IMR-90 (cell line): ENCODE measurements around the gene SMYD1. TPM values are rescaled to one million over a fixed set of nuclear protein-coding genes. Genes with fewer than 3 reads are reported as not detected.
A peak's percentile ranks its signal among the peaks of the same experiment; 100 is the strongest.

ENCODE experiments used
- ATAC-seq: fragments of 200-7000 bp; cut with Tn5 transposase; 2 replicates; pipeline ENCODE4 v1.9.1; 2020; ENCODE audit warnings: low read depth, mild to moderate bottlenecking, moderate library complexity
- BruUV-seq: library from RNA; stranded (reverse); fragments of 400-500 nt; replicated peaks from 2 replicates; lab custom pipeline; 2021; lab: Mats Ljungman, UMichigan
- CTCF ChIA-PET: fragments of 300-600 bp; formaldehyde crosslinking; extraction: SDS; loops from one replicate; lab custom pipeline; 2021; ENCODE audit warnings: antibody characterized with exemption; lab: Yijun Ruan, JAX
- POLR2A ChIA-PET: fragments of 300-600 bp; sonication (Branson Sonifier 250); formaldehyde crosslinking; loops from one replicate; lab custom pipeline; 2022; ENCODE audit warnings: antibody characterized with exemption; ENCODE audit not compliant: unreplicated experiment; lab: Charles Lee
- DNase-seq: peaks from one replicate; pipeline ENCODE4 v3.0.0; 2013
- H2AFZ ChIP-seq: replicated peaks from 2 replicates; pipeline ENCODE3; 2013; ENCODE audit warnings: low read length, mild to moderate bottlenecking; ENCODE audit not compliant: poor library complexity
- H2AK5ac ChIP-seq: 2 replicates; pipeline ENCODE4 v1.6.1; 2013; ENCODE audit warnings: low read depth, low read length, inconsistent platforms
- H2AK9ac ChIP-seq: replicated peaks from 2 replicates; pipeline ENCODE3; 2013; ENCODE audit warnings: mild to moderate bottlenecking, low read depth, low read length, moderate library complexity; ENCODE audit not compliant: poor library complexity
- H2BK120ac ChIP-seq: 2 replicates; pipeline ENCODE4 v1.6.1; 2013; ENCODE audit warnings: low read depth, low read length, inconsistent platforms
- H2BK15ac ChIP-seq: 3 replicates; pipeline ENCODE4 v1.6.1; 2013; ENCODE audit warnings: low read depth, low read length, inconsistent platforms
- H2BK20ac ChIP-seq: 2 replicates; pipeline ENCODE4 v1.6.1; 2013; ENCODE audit warnings: low read depth, mild to moderate bottlenecking, inconsistent platforms, low read length, moderate library complexity
- H2BK5ac ChIP-seq: 2 replicates; pipeline ENCODE4 v1.6.1; 2013; ENCODE audit warnings: mild to moderate bottlenecking, low read depth, low read length, inconsistent platforms; ENCODE audit not compliant: poor library complexity, severe bottlenecking
- H3K14ac ChIP-seq: replicated peaks from 2 replicates; pipeline ENCODE4 v1.6.1; 2013; ENCODE audit warnings: low read depth, low read length, inconsistent platforms
- H3K18ac ChIP-seq: 2 replicates; pipeline ENCODE4 v1.6.1; 2013; ENCODE audit warnings: low read depth, low read length, control low read depth
- H3K23ac ChIP-seq: 2 replicates; pipeline ENCODE4 v1.6.1; 2013; ENCODE audit warnings: low read depth, low read length, inconsistent platforms
- H3K27ac ChIP-seq: 2 replicates; pipeline ENCODE4 v1.5.1; 2013; ENCODE audit warnings: mild to moderate bottlenecking, control low read depth, low read length; ENCODE audit not compliant: insufficient read depth
- H3K27me3 ChIP-seq: 2 replicates; pipeline ENCODE4 v1.6.1; 2013; ENCODE audit warnings: low read length; ENCODE audit not compliant: control insufficient read depth, insufficient read depth
- H3K36me3 ChIP-seq: 2 replicates; pipeline ENCODE4 v1.6.1; 2013; ENCODE audit warnings: low read length, mixed read lengths; ENCODE audit not compliant: control insufficient read depth, insufficient read depth
- H3K4ac ChIP-seq: 2 replicates; pipeline ENCODE4 v1.6.1; 2013; ENCODE audit warnings: low read depth, low read length, inconsistent platforms
- H3K4me1 ChIP-seq: 2 replicates; pipeline ENCODE4 v1.6.1; 2013; ENCODE audit warnings: low read length, mixed read lengths; ENCODE audit not compliant: control insufficient read depth, insufficient read depth
- H3K4me2 ChIP-seq: 2 replicates; pipeline ENCODE4 v1.6.1; 2013; ENCODE audit warnings: low read depth, mild to moderate bottlenecking, control low read depth, low read length, moderate library complexity
- H3K4me3 ChIP-seq: 2 replicates; pipeline ENCODE4 v1.5.1; 2013; ENCODE audit warnings: low read depth, mild to moderate bottlenecking, control low read depth, low read length, moderate library complexity; ENCODE audit not compliant: insufficient read depth
- H3K56ac ChIP-seq: 2 replicates; pipeline ENCODE4 v1.6.1; 2013; ENCODE audit warnings: low read length, inconsistent platforms; ENCODE audit not compliant: insufficient read depth; ENCODE audit errors: extremely low read depth
- H3K79me1 ChIP-seq, 2 experiments: 2 replicates each; pipeline ENCODE4 v1.6.1; 2013; ENCODE audit warnings: low read length in 2 of 2, inconsistent platforms in 1 of 2, low read depth in 1 of 2
- H3K9ac ChIP-seq: 2 replicates; pipeline ENCODE4 v1.6.1; 2013; ENCODE audit warnings: low read depth, low read length, control low read depth
- H3K9me1 ChIP-seq: 2 replicates; pipeline ENCODE4 v1.6.1; 2013; ENCODE audit warnings: low read length, inconsistent platforms; ENCODE audit not compliant: insufficient read depth
- H3K9me3 ChIP-seq: 2 replicates; pipeline ENCODE4 v1.6.1; 2013; ENCODE audit warnings: low read length; ENCODE audit not compliant: control insufficient read depth, insufficient read depth
- H4K20me1 ChIP-seq: 2 replicates; pipeline ENCODE4 v1.6.1; 2013; ENCODE audit warnings: low read length, inconsistent platforms; ENCODE audit not compliant: insufficient read depth
- H4K5ac ChIP-seq: 2 replicates; pipeline ENCODE4 v1.6.1; 2013; ENCODE audit warnings: mild to moderate bottlenecking, low read depth, low read length, control low read depth
- H4K8ac ChIP-seq, 2 experiments: 2 replicates each; pipeline ENCODE4 v1.6.1; 2013; ENCODE audit warnings: low read depth in 2 of 2, low read length in 2 of 2, control low read depth in 1 of 2, inconsistent platforms in 1 of 2
- H4K91ac ChIP-seq: 2 replicates; pipeline ENCODE4 v1.6.1; 2013; ENCODE audit warnings: low read depth, low read length, inconsistent platforms; ENCODE audit not compliant: insufficient read depth
- CEBPB ChIP-seq: IDR thresholded peaks from 2 replicates; pipeline ENCODE4 v1.6.1; 2012; ENCODE audit warnings: low read depth, low read length, improper control_type of control experiment
- CHD1 ChIP-seq: IDR thresholded peaks from 2 replicates; pipeline ENCODE4 v1.6.1; 2012; ENCODE audit warnings: low read depth, low read length, improper control_type of control experiment
- CTCF ChIP-seq: conservative IDR thresholded peaks from 2 replicates; pipeline ENCODE4 v1.5.1; 2012; ENCODE audit warnings: mild to moderate bottlenecking, low read depth, low read length, improper control_type of control experiment
- FOS ChIP-seq: fragments of 150-350 bp; IDR thresholded peaks from 2 replicates; pipeline ENCODE4 v1.6.1; 2016; ENCODE audit warnings: low read depth, low read length
- MAFK ChIP-seq: IDR thresholded peaks from 2 replicates; pipeline ENCODE4 v1.6.1; 2012; ENCODE audit warnings: low read depth, low read length, improper control_type of control experiment
- MXI1 ChIP-seq: IDR thresholded peaks from 2 replicates; pipeline ENCODE4 v1.6.1; 2012; ENCODE audit warnings: low read depth, mild to moderate bottlenecking, low read length, moderate library complexity, borderline replicate concordance
- NFE2L2 ChIP-seq: fragments of 150-350 bp; IDR thresholded peaks from 2 replicates; pipeline ENCODE4 v1.6.1; 2016; ENCODE audit warnings: low read depth, mild to moderate bottlenecking, low read length
- POLR2A ChIP-seq: IDR thresholded peaks from 2 replicates; pipeline ENCODE4 v1.6.1; 2012; ENCODE audit warnings: mild to moderate bottlenecking, low read depth, low read length
- RCOR1 ChIP-seq: IDR thresholded peaks from 2 replicates; pipeline ENCODE4 v1.6.1; 2012; ENCODE audit warnings: mild to moderate bottlenecking, low read length, improper control_type of control experiment; ENCODE audit not compliant: insufficient replicate concordance
- SMC3 ChIP-seq: fragments of 150-350 bp; IDR thresholded peaks from 2 replicates; pipeline ENCODE4 v1.6.1; 2016; ENCODE audit warnings: low read depth, mild to moderate bottlenecking, antibody characterized with exemption, low read length, moderate library complexity
- WGBS, 2 experiments: methylation state at CpG; one replicate each; pipeline versions ENCODE4 v1.1.5 to v1.1.7; 2013; ENCODE audit warnings: missing lambda C conversion rate in 2 of 2; ENCODE audit not compliant: insufficient read length in 1 of 2; ENCODE audit errors: extremely low coverage in 2 of 2; 5-methylcytosine and 5-hydroxymethylcytosine counted together
- dilution Hi-C: fragments of 300-500 bp; cut with HindIII; formaldehyde crosslinking; loops from one replicate; pipeline ENCODE4 v1.14.3; 2018; ENCODE audit warnings: low sequenced_read_pairs; ENCODE audit not compliant: unreplicated experiment
- in situ Hi-C: fragments of 300-500 bp; cut with MboI; formaldehyde crosslinking; loops from 3 replicates; pipeline ENCODE4 v1.14.3; 2019; ENCODE audit warnings: low sequenced_read_pairs, inconsistent platforms, mixed read lengths
- intact Hi-C: fragments of 100-400 bp; cut with micrococcal nuclease; formaldehyde crosslinking; loops from 2 replicates; pipeline ENCODE4 v1.10.0; 2022
- polyA plus RNA-seq, 3 experiments: library from polyadenylated mRNA; depleted of rRNA; stranded (reverse); fragments of >200 nt; gene quantifications; 2 replicates each; pipeline ENCODE4 v1.2.3, GENCODE V29; 2012; ENCODE audit warnings: low replicate concordance in 1 of 3
- total RNA-seq: library from RNA; depleted of rRNA; stranded (reverse); fragments of >200 nt; gene quantifications from 2 replicates; pipeline ENCODE4 v1.2.3, GENCODE V29; 2012

The SMYD1 gene
- total and polyA plus RNA-seq, 2 of the 4 experiments (the other 2 are of a cell fraction): not detected

- Histone ChIP-seq H4K8ac (peak overlapping the region in 1 of 2 experiments; percentile 57; a peak in 2 of 4 replicates), H4K91ac (peak overlapping the region; percentile 47), H3K4me2 (peak overlapping the region; percentile 43; the same call in 1 of the 2 replicates), H2BK120ac (peak overlapping the region; percentile 72; the same call in 1 of the 2 replicates), H3K14ac (peak overlapping the region; percentile 55), H3K23ac (peak overlapping the region; percentile 53; the same call in 1 of the 2 replicates), H4K20me1 (peaks cover 4% of the 10 kb centered on the region; the same call in 1 of the 2 replicates), H3K79me1 (peaks cover 31 to 37% of the 10 kb centered on the region in 2 experiments), H3K9me1 (0 out of 2 replicates have a peak, but pooled peaks cover 2% of the 10 kb centered on the region), H3K4me1 (peaks cover 2% of the 10 kb centered on the region; the same call in 1 of the 2 replicates), H2AK9ac (no peak overlapping the region), H2BK5ac (peak overlapping the region; percentile 85), H3K27me3 (no peaks in the 10 kb centered on the region), H2BK20ac (peak overlapping the region; percentile 84), H3K9ac (no peak overlapping the region), H3K4ac (peak overlapping the region; percentile 85; the same call in 1 of the 2 replicates), H2AFZ (no peak overlapping the region), H2AK5ac (peak overlapping the region; percentile 52; the same call in 1 of the 2 replicates), H3K56ac (no peak overlapping the region), H3K36me3 (peaks cover 8% of the 10 kb centered on the region), H2BK15ac (peak overlapping the region; percentile 70; the same call in 1 of the 3 replicates), H4K5ac (peak overlapping the region; percentile 51; the same call in 1 of the 2 replicates), H3K4me3 (no peak overlapping the region), H3K9me3 (no peaks in the 10 kb centered on the region), H3K27ac (peak overlapping the region; percentile 66; the same call in 1 of the 2 replicates), H3K18ac (peak overlapping the region; percentile 82; the same call in 1 of the 2 replicates)
- TF ChIP-seq SMC3 (no peak), CEBPB (no peak), FOS (peak; percentile 88), CTCF (no peak), POLR2A (no peak), CHD1 (no peak), MAFK (peak; percentile 59), NFE2L2 (no peak), MXI1 (no peak), RCOR1 (no peak)
- ATAC-seq: peak; percentile 96
- intact Hi-C loops: loop anchor here (1.0 kb wide), 1 partner anchor 17 kb away; the partner anchor contains the start of gene KRCC1
- ChIA-PET POLR2A (interaction anchor here (0.6 kb wide), 1 partner anchor 9 kb away, joined by 4 read pairs; no protein-coding TSS in a partner anchor), CTCF (interaction anchor here (1.2 kb wide), 1 partner anchor 21 kb away, joined by 3 read pairs; no protein-coding TSS in a partner anchor)
- DNase-seq: peak; percentile 97
- no CpG with 5 or more reads among the region's 4 CpGs for WGBS, 2 experiments
- dilution Hi-C loops: no loop called here
- in situ Hi-C loops: no loop called here
- no TSS peak for BruUV-seq
These were observed 29.1 kb upstream of the SMYD1 start for GRCh38 chr2:88038263-88039105.
